GM19438 (cell line): Measurements from ENCODE around the gene SLC6A18.
"Not testable (repeated sequence)": the region's sequence is repeated elsewhere in the genome, so short reads cannot be mapped to it uniquely, and the experiment has no call there.

Experiments
- ATAC-seq: cut with Tn5 transposase; IDR thresholded peaks from one replicate; pipeline ENCODE4 v1.9.1; 2021; ENCODE audit warnings: low read depth; ENCODE audit not compliant: unreplicated experiment

SLC6A18 gene

DNA sequence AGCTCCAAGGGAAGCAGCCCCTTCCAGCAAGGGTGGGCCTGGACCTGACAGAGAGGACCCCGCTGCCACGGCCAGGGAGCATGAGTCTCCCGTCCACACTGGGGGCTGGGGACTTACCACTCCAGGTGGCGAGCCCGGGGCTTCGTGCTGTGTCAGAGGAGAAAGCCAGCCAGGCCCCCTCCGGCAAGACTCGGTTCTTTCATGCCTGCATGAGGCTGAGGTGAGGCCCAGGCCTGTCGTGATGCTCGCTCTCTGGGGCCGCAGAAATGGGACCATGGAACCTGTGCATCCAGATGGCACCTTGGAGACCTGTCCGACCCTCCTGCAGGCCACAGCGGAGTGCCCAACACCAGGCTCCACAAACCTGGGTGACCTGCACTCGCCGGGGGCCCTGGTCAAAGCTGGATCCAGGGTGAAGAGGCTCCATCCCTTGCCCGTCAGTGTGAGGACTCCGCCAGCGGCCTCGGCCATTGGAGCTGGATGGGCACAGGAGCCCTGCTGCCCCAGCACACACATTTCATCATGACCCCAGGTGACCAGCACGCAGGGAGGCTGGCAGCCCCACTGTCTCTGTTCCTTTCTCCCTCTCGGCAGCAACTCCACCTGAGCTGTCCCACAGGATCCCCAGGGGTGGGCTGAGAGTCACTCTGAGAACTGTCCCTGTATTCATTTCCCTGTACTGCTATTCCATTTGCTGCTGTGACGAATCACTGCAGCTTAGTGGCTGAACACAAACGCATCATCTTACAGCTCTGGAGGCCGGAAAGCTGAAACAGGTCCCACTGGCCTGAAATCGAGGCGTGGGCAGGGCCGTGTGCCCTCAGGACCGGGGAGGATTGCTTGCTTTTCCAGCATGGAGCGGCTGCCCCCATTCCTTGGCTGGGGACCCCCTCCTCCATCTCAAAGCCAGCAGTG lies 24.4 kb downstream of the SLC6A18 start:
- ATAC-seq: no peak

- ATAC-seq: no peak
Measured at GRCh38 chr5:1251678-1252580, 26.7 kb downstream of the SLC6A18 start.

- ATAC-seq: no peak
Measured at GRCh38 chr5:1252681-1253080, 27.5 kb downstream of the SLC6A18 start.

GRCh38 chr5:1253456-1254105 lies 28.4 kb downstream of the SLC6A18 start:
- no peak for ATAC-seq

DNA sequence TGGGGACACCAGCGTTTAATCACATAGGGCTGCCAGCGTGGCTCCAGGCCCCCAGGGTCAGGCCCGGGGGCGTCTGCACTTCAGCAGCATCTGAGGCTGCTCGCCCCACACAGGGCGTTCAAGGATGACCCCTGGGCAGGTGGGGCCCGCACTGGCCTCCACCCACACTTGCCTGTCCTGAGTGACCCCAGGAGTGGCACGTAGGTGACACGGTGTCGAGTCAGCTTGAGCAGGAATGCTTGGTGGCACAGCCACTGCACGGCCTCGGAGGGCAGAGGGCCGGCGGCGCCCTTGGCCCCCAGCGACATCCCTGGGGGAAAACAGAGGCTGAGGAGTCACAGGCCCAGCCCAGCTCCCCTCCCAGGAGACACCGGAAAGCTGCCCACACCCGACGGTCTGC lies 29.0 kb downstream of the SLC6A18 start:
- no peak for ATAC-seq

- no peak for ATAC-seq
Measured at GRCh38 chr5:1255081-1255561, 29.9 kb downstream of the SLC6A18 start.

- no peak for ATAC-seq
Measured at GRCh38 chr5:1256776-1257175, 31.6 kb downstream of the SLC6A18 start.

DNA sequence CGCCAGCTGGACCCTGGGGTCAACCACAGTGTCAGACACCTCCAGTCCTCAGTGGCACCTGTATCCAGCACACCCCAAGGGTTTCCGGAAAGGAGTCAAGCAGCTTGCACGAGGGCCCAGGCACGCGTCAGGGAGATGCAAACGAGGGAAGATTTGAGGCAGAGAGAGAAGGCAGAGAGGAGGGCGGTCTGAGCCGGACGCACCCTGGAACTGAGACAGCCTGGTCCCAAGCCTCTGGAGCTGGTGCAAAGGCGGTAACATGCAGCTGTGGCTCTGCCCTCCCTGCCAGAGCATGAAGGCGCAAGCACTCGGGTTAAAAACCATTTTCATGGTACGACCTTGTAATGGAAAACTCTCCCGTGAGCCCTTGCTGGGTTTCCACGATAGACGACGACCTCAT lies 32.2 kb downstream of the SLC6A18 start:
- ATAC-seq: no peak

GRCh38 chr5:1257841-1258240 lies 32.7 kb downstream of the SLC6A18 start:
- ATAC-seq: no peak

DNA sequence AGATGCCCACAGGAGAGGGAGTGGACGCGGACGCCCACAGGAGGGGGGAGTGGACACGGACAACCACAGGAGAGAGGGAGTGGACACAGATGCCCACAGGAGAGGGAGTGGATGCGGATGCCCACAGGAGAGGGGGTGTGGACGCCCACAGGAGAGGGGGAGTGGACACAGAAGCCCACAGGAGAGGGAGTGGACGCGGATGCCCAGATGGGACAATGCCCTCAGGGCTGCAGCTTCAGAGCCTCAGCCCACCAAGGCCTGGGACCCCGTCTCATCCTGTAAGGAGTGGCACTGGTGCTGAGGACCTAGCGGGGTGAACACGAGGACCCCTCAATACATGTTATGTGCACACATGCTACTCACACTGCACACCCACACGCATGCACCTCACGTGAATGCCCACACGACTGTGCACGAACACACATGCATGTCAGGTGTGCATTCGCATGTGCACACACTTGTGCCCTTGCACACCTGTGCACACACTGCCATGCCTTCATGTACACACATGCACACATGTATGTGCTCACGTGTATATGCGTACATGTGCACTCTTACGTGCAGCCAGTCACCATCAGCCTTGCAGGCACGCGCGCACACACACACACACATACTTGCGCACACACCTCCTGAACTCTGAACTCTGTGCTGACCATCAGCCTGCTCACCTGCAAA lies 34.8 kb downstream of the SLC6A18 start:
- ATAC-seq: no peak

GRCh38 chr5:1261643-1262042 lies 36.5 kb downstream of the SLC6A18 start:
- no peak for ATAC-seq

GRCh38 chr5:1262381-1262780 lies 37.2 kb downstream of the SLC6A18 start:
- no peak for ATAC-seq

DNA sequence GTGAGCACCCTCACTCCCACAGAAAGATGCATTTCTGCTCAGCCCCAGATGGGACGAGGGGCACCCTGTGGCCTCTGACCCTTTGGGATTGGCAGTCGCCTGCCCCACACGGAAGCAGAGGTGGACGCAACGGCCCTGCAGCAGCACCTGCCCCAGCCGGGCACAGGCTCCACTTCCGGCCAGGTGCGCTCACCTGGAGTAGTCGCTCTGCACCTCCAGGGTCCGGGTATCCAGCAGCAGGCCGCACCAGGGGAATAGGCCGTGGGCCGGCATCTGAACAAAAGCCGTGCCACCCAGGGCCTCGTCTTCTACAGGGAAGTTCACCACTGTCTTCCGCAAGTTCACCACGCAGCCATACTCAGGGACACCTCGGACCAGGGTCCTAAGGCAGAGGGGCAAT lies 39.0 kb downstream of the SLC6A18 start:
- no peak for ATAC-seq

GRCh38 chr5:1265026-1265425 lies 39.8 kb downstream of the SLC6A18 start:
- no peak for ATAC-seq

DNA sequence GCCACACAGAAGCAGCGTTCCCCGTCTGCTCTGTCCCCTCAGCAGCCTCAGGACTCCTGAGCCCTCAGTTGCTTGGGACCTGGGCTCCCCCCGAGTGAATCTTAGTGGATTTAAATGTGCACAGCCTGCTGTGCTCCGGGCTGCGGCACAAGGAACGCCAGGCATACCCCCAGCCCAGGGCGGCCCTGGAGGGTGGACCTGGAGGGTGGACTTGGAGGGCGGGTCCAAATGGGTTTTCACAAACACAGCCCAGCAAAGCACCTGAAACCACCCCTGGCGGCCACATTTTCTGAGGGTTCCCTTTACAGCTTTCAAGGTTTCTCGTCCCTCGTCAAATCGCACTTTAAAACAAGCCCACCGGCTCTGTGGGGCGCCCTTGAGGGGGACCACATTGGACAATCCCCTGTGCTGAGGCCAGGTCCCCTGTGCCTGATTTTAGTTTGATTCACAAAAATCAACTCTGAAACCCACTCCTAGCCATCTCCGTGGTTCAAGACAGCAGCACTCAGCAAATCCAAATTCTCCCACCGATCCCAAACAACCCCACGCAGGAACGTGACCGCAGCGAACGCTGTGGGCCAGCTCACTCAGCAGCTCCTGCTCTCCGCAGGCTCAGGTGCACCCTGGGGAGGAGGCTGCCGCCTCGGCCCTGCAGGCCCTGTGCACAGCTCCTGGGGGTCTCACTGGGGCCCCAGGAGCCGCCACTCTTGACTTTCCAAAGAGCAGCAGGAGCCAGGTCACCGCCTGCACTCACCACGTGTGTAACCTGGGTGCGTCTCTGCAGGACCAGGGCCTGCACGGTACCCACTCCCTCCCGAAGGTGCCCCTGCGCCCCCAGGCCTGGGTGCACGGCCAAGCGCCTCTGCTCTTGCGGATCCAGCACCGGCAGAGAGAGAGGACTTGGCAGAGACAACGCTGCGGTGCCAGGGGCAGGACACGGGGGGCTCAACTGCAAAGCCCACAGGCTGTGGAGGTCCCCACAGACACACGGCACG lies 40.6 kb downstream of the SLC6A18 start:
- no peak for ATAC-seq

DNA sequence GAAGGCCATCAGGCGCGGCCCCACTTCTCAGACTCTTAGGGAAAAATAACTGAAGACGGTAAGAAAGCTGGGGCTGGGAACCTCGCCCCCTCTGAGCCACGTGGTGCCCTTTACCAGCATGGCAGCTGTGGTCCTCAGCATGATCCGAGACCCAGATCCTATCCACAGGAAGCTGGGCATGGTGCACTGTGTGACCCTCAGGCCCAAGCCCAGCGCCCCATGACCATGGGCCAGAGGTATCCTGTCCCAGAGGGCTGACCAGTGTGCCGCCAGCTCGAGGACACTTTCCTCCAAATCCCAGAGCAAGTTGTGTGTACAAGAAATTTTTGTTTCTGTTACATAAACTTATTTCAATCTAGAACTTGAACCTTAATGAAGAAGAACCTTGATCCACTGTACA lies 41.6 kb downstream of the SLC6A18 start:
- ATAC-seq: no peak

DNA sequence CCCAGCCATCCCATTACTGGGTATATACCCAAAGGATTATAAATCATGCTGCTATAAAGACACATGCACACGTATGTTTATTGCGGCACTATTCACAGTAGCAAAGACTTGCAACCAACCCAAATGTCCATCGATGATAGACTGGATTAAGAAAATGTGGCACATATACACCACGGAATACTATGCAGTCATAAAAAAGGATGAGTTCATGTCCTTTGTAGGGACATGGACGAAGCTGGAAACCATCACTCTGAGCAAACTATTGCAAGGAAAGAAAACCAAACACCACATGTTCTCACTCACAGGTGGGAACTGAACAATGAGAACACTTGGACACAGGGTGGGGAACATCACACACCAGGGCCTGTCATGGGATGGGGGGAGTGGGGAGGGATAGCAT lies 42.3 kb downstream of the SLC6A18 start:
- not testable (repeated sequence) for ATAC-seq

DNA sequence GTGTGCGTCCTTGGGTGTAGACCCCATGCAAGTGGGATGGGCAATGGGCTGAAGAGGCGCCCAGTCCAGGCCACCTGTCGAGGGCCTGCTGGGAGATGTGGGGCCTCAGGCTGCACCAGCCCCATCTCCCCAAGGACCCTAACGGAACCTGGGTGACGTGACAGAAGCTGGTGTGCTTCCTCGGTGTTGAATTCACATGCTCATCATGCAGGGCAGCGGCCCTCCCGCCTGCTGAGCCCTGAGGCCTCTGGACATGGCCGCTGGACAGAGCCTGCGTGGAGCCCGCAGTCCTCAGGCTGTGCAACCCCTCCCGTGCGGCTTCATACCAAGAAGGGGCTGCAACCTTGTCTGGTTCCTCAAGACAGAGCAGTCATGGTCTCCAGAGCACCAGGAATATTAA lies 42.9 kb downstream of the SLC6A18 start:
- ATAC-seq: no peak

DNA sequence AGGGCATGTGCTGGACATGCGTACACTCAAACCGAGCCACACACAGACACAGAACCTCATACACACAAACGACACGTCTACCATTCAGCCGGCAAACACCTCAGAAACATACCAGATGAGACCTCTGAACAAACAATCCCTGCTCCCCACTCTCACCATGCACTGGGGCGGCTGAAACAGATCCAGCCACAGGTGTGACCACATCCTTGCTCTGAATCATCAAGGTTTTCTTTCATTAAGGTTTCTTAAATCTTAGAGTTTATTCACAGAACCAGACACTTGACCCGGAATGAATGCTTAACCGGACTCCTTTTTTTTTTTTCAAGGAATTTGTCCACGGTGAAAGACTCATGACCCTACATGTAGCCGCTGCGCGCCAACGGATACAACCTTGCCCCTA lies 43.5 kb downstream of the SLC6A18 start:
- no peak for ATAC-seq
